H1 (cell line): Measurements from ENCODE around the gene DTD1.

ENCODE experiments used
- CBX8 ChIP-seq: fragments of 300-800, 300-1000 bp; sonication (generic); IDR thresholded peaks from 2 replicates; pipeline ENCODE4 v1.7.1; 2016; ENCODE audit warnings: low read depth, low read length, borderline replicate concordance
- CTCF ChIP-seq, 3 experiments: IDR thresholded peaks; 1 replicate in 2 of 3; 2 replicates in 1 of 3; pipeline versions ENCODE4 v1.5.1 to v1.6.1; 2011; ENCODE audit warnings: low read length in 3 of 3, mild to moderate bottlenecking in 3 of 3, inconsistent platforms in 2 of 3, low read depth in 1 of 3, moderate library complexity in 1 of 3; ENCODE audit not compliant: insufficient read depth in 1 of 3; ENCODE audit errors: control extremely low read depth in 1 of 3
- EGR1 ChIP-seq: IDR thresholded peaks from 2 replicates; pipeline ENCODE4 v1.6.1; 2011; ENCODE audit warnings: low read depth, low read length, borderline replicate concordance
- EZH2 ChIP-seq: fragments of 200-600 bp; sonication (generic); IDR thresholded peaks from 2 replicates; pipeline ENCODE4 v1.7.1; 2012; ENCODE audit warnings: low read depth, mild to moderate bottlenecking, moderate library complexity, low read length, inconsistent platforms; ENCODE audit not compliant: severe bottlenecking
- KDM5A ChIP-seq: fragments of 200-600 bp; IDR thresholded peaks from 2 replicates; pipeline ENCODE4 v1.7.1; 2012; ENCODE audit warnings: mild to moderate bottlenecking, low read length, inconsistent platforms, mixed read lengths
- POLR2AphosphoS5 ChIP-seq: IDR thresholded peaks from 2 replicates; pipeline ENCODE4 v1.6.1; 2011; ENCODE audit warnings: low read depth, low read length
- SP1 ChIP-seq: IDR thresholded peaks from 2 replicates; pipeline ENCODE4 v1.6.1; 2011; ENCODE audit warnings: low read depth, low read length

DNA sequence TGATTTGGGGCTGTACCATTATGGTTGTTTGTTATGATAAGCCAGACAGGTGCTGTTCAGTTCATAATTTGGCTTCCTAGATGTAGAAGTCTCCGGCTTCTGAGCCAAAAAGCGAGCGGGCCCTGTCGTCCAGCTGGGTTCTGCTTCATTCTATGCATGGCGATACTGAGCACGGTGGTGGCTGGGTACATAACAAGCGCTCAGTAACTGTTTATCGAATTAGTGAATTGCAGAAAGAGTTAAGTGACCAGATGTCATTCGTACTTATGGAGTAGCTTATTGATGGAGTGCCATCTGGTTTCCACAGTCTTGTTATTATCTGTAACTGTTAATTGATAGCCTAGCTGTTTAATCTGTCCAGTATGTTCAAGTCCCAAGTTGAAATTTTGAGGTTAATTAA lies 85.0 kb downstream of the DTD1 start:
- TF ChIP-seq EZH2 (no peak), EGR1 (no peak), CBX8 (no peak), CTCF (IDR thresholded peaks at IDR 0.05; ENCODE audit: control extremely low read depth in 1 of 3, insufficient read depth in 1 of 3, low read depth in 1 of 3, low read length in 3 of 3) (no peak), KDM5A (no peak), POLR2AphosphoS5 (no peak), SP1 (no peak)
